WTC11 (cell line): ENCODE measurements around the gene SERPINA9. TPM values are rescaled to one million over a fixed set of nuclear protein-coding genes. Genes with fewer than 3 reads are reported as not detected.

ENCODE experiments used
- ATAC-seq: fragments of 200-7000 bp; cut with Tn5 transposase; 2 replicates; pipeline ENCODE4 v1.10.0; 2021; ENCODE audit warnings: mild to moderate bottlenecking, moderate library complexity
- CTCF ChIA-PET: fragments of 300-600 bp; sonication (Branson Sonifier 250); formaldehyde crosslinking; loops from one replicate; lab custom pipeline; 2021; ENCODE audit warnings: antibody characterized with exemption; lab: Charles Lee
- POLR2A ChIA-PET: fragments of 350-600 bp; sonication (Branson Sonifier 250); formaldehyde crosslinking; loops from one replicate; lab custom pipeline; 2021; ENCODE audit warnings: antibody characterized with exemption; lab: Charles Lee
- DNase-seq: peaks from one replicate; pipeline ENCODE4 v3.0.0; 2021; ENCODE audit warnings: low spot score
- H3K27ac Mint-ChIP-seq: 2 replicates; pipeline ENCODE4 v1.8.0; 2021; ENCODE audit warnings: mixed read lengths
- H3K27me3 Mint-ChIP-seq: 2 replicates; pipeline ENCODE4 v1.8.0; 2021; ENCODE audit warnings: low read depth, mild to moderate bottlenecking, moderate library complexity, mixed read lengths
- H3K36me3 Mint-ChIP-seq: 2 replicates; pipeline ENCODE4 v1.8.0; 2021; ENCODE audit warnings: mixed read lengths
- H3K4me1 Mint-ChIP-seq: 2 replicates; pipeline ENCODE4 v1.8.0; 2022; ENCODE audit warnings: mixed read lengths
- H3K4me3 Mint-ChIP-seq: 2 replicates; pipeline ENCODE4 v1.8.0; 2021; ENCODE audit warnings: mild to moderate bottlenecking, moderate library complexity, mixed read lengths
- H3K9me3 Mint-ChIP-seq: 2 replicates; pipeline ENCODE4 v1.8.0; 2021; ENCODE audit warnings: mixed read lengths
- ARID4B ChIP-seq: sonication (generic); formaldehyde crosslinking; IDR thresholded peaks from 2 replicates; pipeline ENCODE4 v1.8.0; 2023; ENCODE audit warnings: missing genetic modification reagents, mild to moderate bottlenecking, borderline replicate concordance
- ATF2 ChIP-seq: sonication (generic); formaldehyde crosslinking; IDR thresholded peaks from 2 replicates; pipeline ENCODE4 v1.8.1; 2022; ENCODE audit warnings: low read depth, missing genetic modification reagents, borderline replicate concordance
- ATF3 ChIP-seq: sonication (generic); formaldehyde crosslinking; conservative IDR thresholded peaks from 2 replicates; pipeline ENCODE4 v1.8.1; 2022; ENCODE audit warnings: mild to moderate bottlenecking, missing genetic modification reagents
- ATF6 ChIP-seq: sonication (generic); formaldehyde crosslinking; IDR thresholded peaks from 2 replicates; pipeline ENCODE4 v1.8.1; 2023; ENCODE audit warnings: mild to moderate bottlenecking, missing genetic modification reagents
- CTCF ChIP-seq: fragments of 200-600 bp; IDR thresholded peaks from 2 replicates; pipeline ENCODE4 v1.8.0; 2022; ENCODE audit warnings: antibody characterized with exemption
- E2F4 ChIP-seq: sonication (generic); formaldehyde crosslinking; IDR thresholded peaks from 2 replicates; pipeline ENCODE4 v1.8.1; 2022; ENCODE audit warnings: low read depth, mild to moderate bottlenecking, moderate library complexity, missing genetic modification reagents, borderline replicate concordance
- EMX1 ChIP-seq: fragments of 250-450 bp; sonication (Bioruptor Pico); IDR thresholded peaks from 2 replicates; pipeline ENCODE4 v1.8.0; 2021; ENCODE audit warnings: mild to moderate bottlenecking
- GRHL2 ChIP-seq: fragments of 250-450 bp; sonication (Bioruptor Pico); IDR thresholded peaks from 2 replicates; pipeline ENCODE4 v1.8.0; 2022; ENCODE audit warnings: mild to moderate bottlenecking, moderate library complexity; ENCODE audit not compliant: insufficient replicate concordance, severe bottlenecking
- HMGA2 ChIP-seq: fragments of 250-450 bp; sonication (Bioruptor Pico); IDR thresholded peaks from 2 replicates; pipeline ENCODE4 v1.4.0; 2021; ENCODE audit warnings: mild to moderate bottlenecking, moderate library complexity
- HMGXB4 ChIP-seq: sonication (generic); formaldehyde crosslinking; IDR thresholded peaks from 2 replicates; pipeline ENCODE4 v1.8.1; 2023; ENCODE audit warnings: mild to moderate bottlenecking, moderate library complexity, missing genetic modification reagents
- JAZF1 ChIP-seq: fragments of 250-450 bp; sonication (Bioruptor Pico); IDR thresholded peaks from 2 replicates; pipeline ENCODE4 v1.9.0; 2021; ENCODE audit warnings: moderate library complexity, mild to moderate bottlenecking, inconsistent platforms
- MLX ChIP-seq: sonication (generic); formaldehyde crosslinking; IDR thresholded peaks from 2 replicates; pipeline ENCODE4 v1.8.1; 2023; ENCODE audit warnings: mild to moderate bottlenecking, missing genetic modification reagents, moderate library complexity
- NR2C2 ChIP-seq: sonication (generic); formaldehyde crosslinking; IDR thresholded peaks from 2 replicates; pipeline ENCODE4 v1.8.0; 2022; ENCODE audit warnings: mild to moderate bottlenecking, missing genetic modification reagents
- NR3C1 ChIP-seq: sonication (generic); formaldehyde crosslinking; conservative IDR thresholded peaks from 2 replicates; pipeline ENCODE4 v1.8.1; 2023; ENCODE audit warnings: low read depth, mild to moderate bottlenecking, missing genetic modification reagents
- PREB ChIP-seq: sonication (generic); formaldehyde crosslinking; IDR thresholded peaks from 2 replicates; pipeline ENCODE4 v1.8.1; 2022; ENCODE audit warnings: mild to moderate bottlenecking, missing genetic modification reagents, moderate library complexity, borderline replicate concordance
- PRRX2 ChIP-seq: fragments of 250-450 bp; sonication (Bioruptor Pico); IDR thresholded peaks from 2 replicates; pipeline ENCODE4 v1.8.0; 2021; ENCODE audit warnings: mild to moderate bottlenecking
- TP53 ChIP-seq: sonication (generic); formaldehyde crosslinking; IDR thresholded peaks from 2 replicates; pipeline ENCODE4 v1.8.1; 2023; ENCODE audit warnings: mild to moderate bottlenecking, missing genetic modification reagents
- ZNF317 ChIP-seq: sonication (generic); formaldehyde crosslinking; IDR thresholded peaks from 2 replicates; pipeline ENCODE4 v1.8.1; 2023; ENCODE audit warnings: low read depth, mild to moderate bottlenecking, moderate library complexity, missing genetic modification reagents, borderline replicate concordance
- ZNF512 ChIP-seq: sonication (generic); formaldehyde crosslinking; IDR thresholded peaks from 2 replicates; pipeline ENCODE4 v1.8.1; 2022; ENCODE audit warnings: missing genetic modification reagents, borderline replicate concordance
- total RNA-seq: library from RNA; stranded (reverse); gene quantifications from 3 replicates; pipeline ENCODE4 v1.2.3, GENCODE V29; 2021

The SERPINA9 gene
- total RNA-seq, 1 experiment from 2014 or later: not detected

- ChIA-PET POLR2A (no interaction called here), CTCF (interaction anchor here (4.4 kb wide), 1 partner anchor 51 kb away, joined by 264 read pairs; no protein-coding TSS in a partner anchor)
- H3K4me3 Mint-ChIP-seq: no peak overlapping the region
- H3K9me3 Mint-ChIP-seq: peaks cover 10% of the 10 kb centered on the region
- H3K27me3 Mint-ChIP-seq: peaks cover 2% of the 10 kb centered on the region; the same call in 1 of the 2 replicates
- ATAC-seq: no peak
- H3K27ac Mint-ChIP-seq: no peak overlapping the region
- no peak for TF ChIP-seq ZNF317 (CRISPR knock-in tag)
- TF ChIP-seq HMGXB4: no peak
- no peak for TF ChIP-seq GRHL2 (CRISPR knock-in tag)
- TF ChIP-seq ARID4B (CRISPR knock-in tag): no peak
- no peak for TF ChIP-seq NR2C2
- TF ChIP-seq PREB (CRISPR knock-in tag): no peak
- TF ChIP-seq HMGA2 (CRISPR knock-in tag): no peak
- no peak for TF ChIP-seq E2F4 (CRISPR knock-in tag)
- TF ChIP-seq EMX1 (CRISPR knock-in tag): no peak
- TF ChIP-seq ZNF512: no peak
- no peak for TF ChIP-seq PRRX2 (CRISPR knock-in tag)
- TF ChIP-seq MLX (CRISPR knock-in tag): no peak
- no peak for TF ChIP-seq TP53 (CRISPR knock-in tag)
- no peak for TF ChIP-seq ATF2 (CRISPR knock-in tag)
- TF ChIP-seq NR3C1: no peak
- TF ChIP-seq ATF6 (CRISPR knock-in tag): no peak
- no peak for TF ChIP-seq CTCF
- no peak for TF ChIP-seq ATF3 (CRISPR knock-in tag)
- no peak for TF ChIP-seq JAZF1 (CRISPR knock-in tag)
- TF ChIP-seq, all 79 proteins: peak for 0
- Mint-ChIP-seq H3K4me1 (peaks cover 19% of the 10 kb centered on the region), H3K36me3 (peaks cover 3% of the 10 kb centered on the region)
- no peak for DNase-seq
These were observed 7.8 kb upstream of the SERPINA9 start for GRCh38 chr14:94483729-94484275.
